UCSD-AML1 (cell line): ENCODE results near the gene TYW5.

Source experiments
- DNase-seq: peaks from one replicate; lab custom pipeline; 2025; ENCODE audit not compliant: unreplicated experiment; lab: John Stamatoyannopoulos, UW

TYW5 gene

DNA sequence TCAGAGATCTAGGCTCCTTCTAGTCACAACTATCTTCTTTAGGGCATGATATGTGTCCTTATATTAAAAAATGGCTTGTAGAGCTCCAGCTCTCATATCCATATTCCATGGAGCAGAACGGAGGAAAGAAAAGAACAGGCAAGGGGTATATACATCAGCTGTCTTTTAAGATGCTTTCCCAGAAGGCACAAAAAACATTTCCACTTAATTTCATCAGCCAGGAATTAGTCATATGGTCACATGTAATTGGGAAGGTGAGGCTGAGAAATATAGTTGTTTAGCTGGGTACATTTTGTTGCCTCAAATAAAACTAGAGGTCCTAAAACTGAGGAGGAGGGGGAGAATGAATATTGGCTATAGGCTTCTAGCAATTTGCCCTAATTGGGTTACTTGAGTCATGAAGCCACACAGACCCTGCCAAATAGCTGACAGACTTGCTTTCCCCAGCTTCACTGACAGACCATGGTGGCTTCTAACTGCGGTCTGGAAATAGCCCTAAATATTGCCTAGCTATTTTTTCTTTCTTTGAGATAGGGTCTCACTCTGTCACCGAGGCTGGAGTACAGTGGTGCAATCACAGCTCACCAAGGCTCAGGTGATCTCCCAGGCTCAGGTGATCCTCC is 20.1 kb upstream of the TYW5 start:
- DNase-seq = no peak

DNA sequence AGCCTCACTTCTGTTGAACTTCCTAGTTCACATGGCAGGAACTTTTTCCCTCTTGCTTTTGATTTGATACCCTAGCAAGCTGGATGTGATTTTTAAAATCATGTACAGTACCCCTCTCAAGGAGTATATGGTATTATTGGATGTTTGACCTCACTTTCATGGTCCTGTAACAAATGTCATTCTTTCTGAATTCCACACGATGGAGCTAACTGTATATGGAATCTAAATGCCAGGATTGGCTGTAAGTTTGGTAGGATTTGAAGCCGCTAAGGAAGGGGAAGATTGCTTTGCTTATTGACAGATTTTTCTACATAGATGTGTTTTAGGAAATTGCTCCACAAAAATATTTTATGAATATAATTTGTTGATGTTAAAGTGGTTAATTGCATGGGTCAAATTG is 18.4 kb upstream of the TYW5 start:
- DNase-seq = no peak

DNA sequence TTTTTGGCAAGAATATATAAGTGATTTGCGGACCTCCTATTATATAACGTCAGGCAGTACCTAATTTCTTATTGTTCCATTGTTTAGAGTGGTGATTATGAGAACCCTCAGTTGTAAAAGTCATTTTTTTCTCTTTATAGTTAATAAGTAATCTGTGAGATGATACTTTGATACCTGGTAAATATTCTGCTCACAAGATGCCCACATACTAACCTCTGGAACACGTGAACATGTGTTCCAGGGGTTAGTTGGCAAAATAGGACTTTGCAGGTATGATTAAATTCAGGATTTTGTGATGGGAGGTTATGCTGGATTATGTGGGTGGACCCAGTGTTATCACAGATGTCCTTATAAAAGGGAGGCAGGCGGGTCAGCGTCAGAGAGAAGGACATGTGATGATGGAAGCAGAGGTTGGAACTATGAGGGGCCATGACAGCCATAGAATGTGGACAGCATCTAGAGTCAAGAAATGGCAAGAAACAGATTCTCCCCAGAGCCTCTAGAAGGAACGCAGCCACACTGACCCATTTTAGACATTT is 16.9 kb upstream of the TYW5 start:
- no peak for DNase-seq

DNA sequence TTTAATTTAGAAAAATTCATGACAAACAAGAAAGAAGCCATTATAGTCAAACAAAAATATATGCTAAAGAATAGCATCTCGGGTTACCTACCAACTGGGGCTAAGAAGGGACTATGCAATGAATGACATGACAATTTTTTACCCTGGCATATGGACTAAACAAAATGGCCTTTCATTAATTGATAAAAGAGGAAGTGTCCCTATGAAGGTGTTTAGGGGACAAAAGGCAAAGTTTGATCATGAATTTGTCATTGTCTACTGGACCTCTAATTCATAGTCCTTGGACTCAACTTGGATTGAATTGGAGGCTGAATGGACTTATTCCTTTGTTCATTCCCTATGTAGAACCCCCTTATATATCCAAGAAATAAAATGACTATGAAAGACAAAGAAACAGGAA is 12.8 kb upstream of the TYW5 start:
- no peak for DNase-seq

DNA sequence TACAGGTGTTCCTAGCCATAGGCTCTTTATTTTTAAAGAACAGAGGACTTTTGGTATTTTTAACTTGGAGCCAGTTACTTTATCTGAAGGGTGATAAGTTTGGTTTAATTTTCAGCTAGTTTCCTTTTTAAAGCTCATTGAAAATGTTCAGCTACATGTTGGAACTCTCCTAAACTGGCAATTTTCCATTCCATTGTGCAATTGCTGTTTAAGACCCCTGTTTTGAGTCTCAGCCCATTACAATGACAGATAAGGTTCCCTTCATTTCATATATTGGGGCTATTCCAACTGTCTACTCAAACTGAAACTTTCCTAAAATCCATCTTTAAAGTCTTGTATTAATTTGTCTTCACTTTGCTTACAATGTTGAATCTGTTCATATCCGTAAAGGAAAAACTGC is 11.7 kb upstream of the TYW5 start:
- no peak for DNase-seq

DNA sequence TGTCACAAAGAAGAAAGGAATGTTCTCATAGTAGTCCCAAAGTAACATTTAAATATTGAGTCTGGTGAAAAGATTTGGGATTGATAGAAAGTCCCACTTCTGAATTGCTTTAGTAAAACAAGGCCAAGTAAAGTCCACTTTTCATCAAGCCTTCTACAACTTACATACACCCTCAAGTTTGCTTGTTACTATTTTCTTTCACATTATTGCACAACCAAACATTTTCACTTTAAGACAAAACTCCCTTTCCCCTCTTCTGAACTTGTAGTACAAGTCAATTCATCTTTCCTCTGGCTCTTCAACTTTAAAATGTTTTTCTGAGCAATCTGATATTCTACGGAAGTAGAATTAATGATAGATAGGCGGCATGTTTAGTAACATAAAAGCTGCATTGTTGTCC is 11.1 kb upstream of the TYW5 start:
- DNase-seq = no peak

DNA sequence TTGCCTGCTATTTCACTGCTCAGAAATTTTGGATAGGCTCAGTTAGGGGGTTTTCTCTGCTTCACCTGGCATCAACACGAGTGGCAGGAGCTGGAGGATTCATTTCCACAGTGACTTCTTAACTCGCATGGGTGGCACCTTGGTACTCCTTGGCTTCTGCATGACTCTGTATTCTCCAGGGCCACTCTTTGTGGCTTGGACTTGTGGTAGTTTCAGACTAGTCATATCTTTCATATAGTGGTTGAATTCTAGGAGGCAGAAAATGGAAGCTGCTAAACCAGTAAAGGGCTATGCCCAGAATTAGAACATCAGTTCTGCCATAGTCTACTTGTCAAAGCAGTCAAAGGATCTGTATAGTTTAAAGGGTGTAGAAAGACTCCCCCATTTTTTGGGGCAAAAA is 6.9 kb upstream of the TYW5 start:
- no peak for DNase-seq

DNA sequence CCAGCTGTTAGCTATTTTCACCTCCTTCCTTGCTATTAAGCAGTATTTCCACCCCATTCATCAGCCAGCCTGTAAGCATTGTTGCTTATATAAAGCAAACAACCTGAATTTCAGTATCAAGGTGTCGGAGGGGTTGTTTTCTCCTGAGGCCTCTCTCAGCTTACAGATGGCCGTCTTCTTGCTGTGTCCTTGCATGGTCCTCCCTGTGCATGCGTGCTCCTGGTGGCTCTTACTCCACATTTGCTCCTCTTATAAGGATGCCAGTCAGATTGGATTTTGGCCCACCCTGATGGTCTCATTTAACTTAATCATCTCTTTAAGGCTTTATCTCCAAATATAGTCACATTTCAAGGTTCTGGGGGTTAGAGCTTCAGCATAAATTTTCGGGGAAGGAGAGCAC is 2.7 kb upstream of the TYW5 start:
- no peak for DNase-seq

DNA sequence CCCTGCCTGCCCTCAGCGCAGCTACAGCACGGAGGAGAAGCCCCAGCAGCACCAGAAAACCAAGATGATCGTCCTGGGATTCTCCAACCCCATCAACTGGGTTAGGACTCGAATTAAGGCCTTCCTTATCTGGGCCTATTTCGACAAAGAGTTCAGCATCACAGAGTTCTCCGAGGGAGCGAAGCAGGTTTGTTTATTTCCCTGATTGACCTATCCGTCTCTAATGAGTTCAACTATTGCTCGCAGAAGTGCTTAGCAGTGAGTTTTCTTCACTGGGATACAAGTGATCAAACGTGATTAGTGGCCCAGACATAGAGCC is 730 bp upstream of the TYW5 start:
- DNase-seq = no peak

DNA sequence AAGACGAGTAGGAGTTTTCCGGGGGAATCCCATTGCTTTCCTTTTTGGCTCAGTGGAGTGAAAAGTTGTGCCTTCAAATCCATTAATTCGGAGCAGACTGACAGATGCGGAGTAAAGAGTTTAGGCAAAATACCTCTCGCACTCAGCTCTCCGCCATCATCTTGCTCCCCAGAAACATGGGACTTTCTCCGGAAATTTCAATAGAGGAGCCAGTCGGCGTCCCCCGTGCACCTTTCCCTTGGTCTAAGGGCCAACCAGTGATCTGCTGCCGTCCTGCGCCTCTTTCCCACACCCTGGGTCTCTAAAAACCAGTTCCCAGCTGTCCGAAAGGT is 318 bp downstream of the TYW5 start:
- DNase-seq = no peak

DNA sequence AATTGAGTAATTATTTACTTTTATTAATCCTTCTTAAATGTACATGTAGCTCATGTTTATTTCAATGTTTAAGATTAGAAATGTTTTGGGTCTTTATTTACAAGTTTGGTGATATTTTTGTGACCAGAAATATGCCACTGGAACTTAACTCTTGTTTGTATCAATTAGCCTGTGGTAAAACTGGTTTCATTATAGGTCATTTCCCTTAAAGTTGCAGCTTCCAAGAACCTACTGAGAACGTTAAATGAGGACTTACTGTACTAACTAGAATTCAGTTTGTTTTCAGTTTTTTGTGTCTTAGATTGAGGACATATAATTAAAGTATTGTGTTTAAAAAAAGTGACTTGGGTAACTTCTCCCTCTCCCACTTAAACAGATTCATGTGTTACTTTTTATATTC is 4.3 kb downstream of the TYW5 start:
- no peak for DNase-seq

DNA sequence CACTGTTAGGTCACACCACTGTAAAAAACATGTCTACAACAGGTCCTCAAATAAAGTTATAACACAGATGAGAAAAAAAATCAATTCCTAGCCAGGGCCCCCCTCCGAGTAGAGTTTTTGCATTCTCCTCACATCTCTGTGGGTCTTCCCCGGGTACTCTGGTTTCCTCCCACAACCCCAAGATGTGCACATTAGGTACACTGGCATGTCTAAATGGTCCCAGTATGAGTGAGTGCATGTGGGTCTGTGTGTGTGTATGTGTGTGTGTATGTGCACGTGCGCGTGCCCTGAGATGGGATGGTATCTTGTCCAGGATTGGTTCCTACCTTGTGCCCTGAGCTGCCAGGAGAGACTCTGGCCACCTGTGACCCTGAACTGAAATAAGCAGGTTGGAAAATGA is 4.9 kb downstream of the TYW5 start:
- DNase-seq = no peak

DNA sequence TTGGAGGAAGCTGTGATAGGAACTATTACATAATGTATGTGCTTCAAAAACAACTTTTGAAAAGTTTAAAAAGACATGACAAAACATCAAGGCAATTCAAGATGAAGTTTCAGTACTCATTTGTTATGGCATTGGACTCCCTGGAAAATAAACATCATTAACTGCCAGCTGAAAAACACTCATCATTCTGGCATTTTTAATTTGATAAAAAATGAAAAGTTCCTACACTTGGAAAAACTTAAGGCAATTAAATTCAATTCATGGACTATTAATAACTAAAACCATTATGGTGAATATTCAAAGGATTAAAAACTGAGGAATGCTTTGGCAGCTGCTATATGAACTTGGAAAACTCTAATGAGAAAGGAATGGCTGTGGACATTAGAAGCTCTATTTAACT is 8.5 kb downstream of the TYW5 start:
- DNase-seq = no peak

DNA sequence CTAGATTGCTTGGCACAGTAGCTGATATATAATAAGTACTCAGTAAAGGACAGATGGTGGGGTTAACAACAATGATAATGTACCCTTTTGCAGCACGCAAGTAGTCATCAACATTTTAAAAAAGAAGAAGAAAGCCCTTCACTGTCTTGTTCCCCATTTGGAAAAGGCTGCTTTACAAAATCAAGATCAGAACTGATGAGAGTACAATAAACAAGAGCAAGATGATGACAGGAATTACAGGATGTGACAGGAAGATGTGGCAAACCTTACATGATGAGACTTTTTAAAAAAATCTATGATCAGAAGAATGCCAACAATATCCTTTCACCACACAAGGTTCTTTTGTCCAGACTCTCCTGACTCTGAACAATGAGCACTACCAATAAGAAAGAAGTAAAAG is 9.1 kb downstream of the TYW5 start:
- DNase-seq = no peak

DNA sequence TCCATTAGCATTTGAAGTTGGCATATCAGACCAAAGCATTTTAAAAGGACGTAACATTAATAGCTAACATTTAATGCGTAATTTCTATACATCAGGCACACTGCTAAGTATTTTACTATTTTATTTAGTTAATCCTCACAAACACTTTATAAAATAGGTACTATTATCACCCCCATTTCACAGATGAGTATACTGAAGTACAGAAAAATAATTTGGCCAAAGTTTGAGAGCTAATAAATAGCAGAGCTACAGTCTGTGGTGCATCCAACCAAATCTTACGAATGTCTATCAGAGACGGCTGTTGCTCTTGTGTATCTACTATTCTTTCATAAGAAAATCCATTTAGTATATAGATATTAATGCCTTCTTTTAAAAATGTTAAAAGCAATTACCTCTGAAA is 11.9 kb downstream of the TYW5 start:
- no peak for DNase-seq

DNA sequence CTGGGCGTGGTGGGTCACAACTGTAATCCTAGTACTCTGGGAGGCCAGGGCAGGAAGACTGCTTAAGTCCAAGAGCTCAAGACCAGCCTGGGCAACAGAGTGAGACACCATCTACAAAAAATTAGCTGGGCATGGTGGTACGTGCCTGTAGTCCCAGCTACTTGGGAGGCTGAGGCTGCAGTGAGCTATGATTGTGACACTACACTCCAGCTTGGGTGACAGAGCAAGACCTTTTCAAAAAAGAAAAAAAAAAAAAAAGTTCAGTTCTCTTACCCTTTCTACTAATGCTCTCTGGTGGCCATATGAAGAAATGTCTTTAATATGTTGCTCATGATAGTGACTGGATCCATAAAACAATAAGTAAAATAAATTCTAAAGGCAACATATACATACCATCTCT is 14.9 kb downstream of the TYW5 start:
- DNase-seq = peak; percentile 11

DNA sequence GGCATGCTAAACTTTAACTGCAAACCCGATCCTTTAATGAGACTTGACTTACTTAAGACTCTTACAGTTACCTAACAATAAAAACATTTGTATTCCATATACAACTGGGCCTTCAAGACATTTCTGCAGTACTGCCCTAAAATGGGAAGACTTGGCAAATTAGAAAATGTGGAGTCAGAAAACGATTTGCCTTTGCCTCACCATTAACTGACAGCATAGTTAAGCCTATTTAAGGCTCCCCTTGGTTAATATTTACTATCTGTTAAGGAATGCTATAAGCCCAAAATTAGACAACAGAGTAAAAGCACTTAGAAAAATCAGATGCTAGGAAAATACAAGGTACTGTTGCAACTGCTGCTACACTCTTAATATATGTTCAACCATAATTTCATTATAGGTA is 18.7 kb downstream of the TYW5 start:
- DNase-seq = no peak

DNA sequence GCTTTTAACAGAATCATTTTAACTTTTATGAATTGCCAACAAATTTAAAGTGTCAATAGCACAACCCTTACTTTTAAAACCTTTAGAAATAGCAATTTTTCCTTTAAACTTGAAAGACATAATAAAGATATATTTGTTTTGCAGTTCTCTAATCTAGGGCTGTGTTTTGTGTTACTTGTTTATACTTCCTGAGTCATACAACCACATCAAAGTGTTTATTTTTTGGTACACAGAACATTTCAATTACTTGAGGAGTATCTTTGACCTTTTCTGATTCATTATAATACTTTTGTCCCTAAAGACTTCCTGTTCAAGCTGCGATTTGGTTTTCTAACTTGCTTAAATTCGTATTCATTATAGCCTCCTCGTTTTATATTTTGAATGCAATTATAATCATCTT is 21.8 kb downstream of the TYW5 start:
- no peak for DNase-seq

DNA sequence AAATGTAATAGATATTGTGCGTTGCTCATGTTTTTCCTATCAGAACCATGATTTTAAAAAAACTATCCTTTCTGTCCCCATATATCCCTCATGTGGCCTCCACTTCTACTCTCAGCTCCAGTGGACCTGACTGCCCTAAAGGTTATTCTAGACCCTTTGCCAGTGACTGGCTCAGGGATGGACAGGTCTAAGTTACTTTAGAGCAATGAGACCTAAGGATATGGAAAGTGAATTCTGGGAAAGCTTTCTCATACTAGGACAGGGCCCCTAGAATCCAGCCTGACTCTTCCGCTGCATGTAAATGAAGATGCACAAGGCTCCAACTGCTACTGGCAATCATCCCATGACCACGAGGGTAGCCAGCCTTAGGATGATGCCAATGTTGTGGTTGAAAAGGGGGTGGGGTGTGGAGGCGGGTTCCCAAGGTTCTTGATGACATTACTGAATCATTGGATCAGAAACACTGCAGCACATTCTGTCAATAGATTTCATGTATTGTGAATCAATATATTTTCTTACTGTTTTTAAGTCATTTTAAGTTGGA is 22.9 kb downstream of the TYW5 start:
- DNase-seq = no peak

DNA sequence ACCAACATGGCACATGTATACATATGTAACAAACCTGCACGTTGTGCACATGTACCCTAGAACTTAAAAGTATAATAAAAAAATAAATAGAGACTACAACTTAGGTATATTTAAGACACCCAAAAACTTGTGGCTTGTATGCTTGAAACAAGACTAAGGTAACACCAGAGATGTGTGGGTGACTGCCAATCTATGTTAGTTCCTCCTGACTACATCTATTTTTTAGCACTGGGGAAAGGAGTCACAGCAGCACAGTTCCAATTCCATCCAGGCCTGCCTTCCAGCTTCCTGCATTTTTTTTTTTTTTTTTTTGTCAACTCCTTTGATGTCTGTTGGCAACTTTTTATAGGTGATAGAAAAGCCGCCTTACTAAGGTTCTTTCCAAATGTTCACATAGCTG is 26.0 kb downstream of the TYW5 start:
- no peak for DNase-seq

DNA sequence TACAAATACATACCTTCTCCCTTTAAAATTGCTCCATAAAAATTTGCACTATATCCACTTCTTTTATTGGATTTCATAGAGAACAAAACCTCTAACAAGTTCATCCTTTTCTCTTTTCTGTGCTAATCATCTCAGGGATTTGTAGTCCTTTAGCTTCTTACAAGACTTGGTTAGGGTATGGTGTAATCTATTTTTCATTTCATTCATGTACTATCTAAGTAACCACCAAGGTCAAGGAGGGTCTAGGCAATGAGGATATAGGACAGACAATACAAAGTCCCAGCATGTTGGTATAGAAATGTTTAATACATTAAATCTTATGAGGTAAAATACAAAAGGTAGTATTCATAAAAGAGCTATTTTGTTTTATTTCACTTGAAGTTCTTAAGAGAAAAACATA is 26.7 kb downstream of the TYW5 start:
- DNase-seq = no peak

DNA sequence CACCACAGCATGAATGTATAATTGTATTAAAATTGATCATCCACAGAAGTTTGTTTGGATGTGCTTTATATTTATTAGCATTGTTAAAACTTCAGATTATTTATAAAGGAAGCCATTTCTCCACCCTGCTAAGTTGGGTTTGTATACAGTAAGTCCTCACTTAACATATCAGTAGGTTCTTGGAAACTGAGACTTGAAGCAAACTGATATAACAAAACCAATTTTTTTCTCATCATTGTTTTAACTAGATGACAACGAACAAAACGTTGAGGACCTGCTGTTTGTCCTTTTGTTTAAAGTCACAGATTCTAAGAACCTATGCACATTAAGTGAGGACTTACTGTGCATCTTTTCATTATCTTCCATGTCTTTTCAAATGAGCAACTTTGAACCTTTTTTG is 27.1 kb downstream of the TYW5 start:
- no peak for DNase-seq

DNA sequence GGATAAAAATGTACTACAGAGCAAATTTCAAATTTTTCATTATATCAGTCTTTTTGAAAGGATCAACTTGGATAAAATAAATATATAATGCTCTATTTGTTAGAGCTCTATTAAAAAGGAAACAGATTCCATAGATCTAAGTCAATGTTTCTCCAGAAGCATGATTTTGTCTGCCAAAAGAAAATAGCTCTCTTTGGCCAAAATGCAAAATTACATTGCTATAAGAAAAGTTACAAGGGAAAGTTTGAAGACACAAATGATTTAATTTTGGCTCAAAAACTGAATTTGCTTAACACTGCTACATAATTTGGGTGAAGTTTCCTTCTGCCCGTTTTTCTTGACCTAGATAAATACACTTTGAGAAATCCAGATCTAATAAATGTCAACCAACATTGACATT is 28.5 kb downstream of the TYW5 start:
- DNase-seq = no peak

DNA sequence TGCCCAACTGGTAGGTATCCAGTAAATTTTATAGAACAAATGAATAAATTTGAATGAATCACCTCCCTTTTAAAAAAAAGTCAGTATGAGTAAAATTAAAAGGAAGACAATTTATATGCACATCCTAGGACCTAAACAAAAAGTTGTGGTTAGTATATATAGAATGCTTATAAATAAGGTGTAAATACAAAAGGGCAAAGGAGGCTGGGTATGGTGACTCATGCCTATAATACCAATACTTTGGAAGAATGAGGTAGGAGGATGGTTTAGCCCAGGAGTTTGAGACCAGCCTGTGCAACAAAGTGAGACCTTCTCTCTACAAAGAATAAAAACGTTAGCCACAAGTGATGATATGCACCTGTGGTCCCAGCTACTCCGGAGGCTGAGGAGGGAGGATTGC is 31.4 kb downstream of the TYW5 start:
- no peak for DNase-seq
